Measurements from ENCODE around the gene SPP1. TPM values are rescaled to one million over a fixed set of nuclear protein-coding genes. Genes with fewer than 3 reads are reported as not detected.
"Not testable (repeated sequence)": the region's sequence is repeated elsewhere in the genome, so short reads cannot be mapped to it uniquely, and the experiment has no call there.

SPP1 gene
- total RNA-seq, 2 donors from 2014 or later: 6.4 to 52.0 TPM

DNA sequence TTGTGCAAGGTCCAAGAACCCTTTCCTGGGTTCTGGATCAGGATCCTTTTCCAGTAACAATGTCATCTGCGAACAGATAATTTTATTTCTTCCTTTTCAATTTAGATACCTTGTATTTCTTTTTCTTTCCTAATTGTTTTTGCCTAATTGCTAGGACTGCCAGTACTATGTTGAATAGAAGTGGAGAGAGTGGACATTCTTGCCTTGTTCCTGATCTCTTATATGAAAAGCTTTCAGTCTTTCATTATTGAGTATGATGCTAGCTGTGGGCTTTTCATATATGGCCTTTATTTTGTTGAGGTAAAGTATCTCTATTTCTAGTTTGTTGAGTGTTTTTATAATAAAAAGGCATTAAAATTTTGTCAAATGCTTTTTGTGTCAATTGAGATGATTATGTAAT, 42.2 kb upstream of the SPP1 start:
- H3K27ac ChIP-seq: no peak overlapping the region
- intact Hi-C loops (cut with DNase I): no loop called here
- no peak overlapping the region for H3K4me3 ChIP-seq
- no peaks in the 10 kb centered on the region for H3K27me3 ChIP-seq (replicated peaks; ENCODE audit: insufficient read depth)
- 94% methylated on average over 1 of the region's 1 CpG for WGBS
- H3K4me1 ChIP-seq (replicated peaks): no peaks in the 10 kb centered on the region
- DNase-seq (ENCODE audit: low spot score): no peak
- no peaks in the 10 kb centered on the region for H3K36me3 ChIP-seq
- TF ChIP-seq POLR2AphosphoS5 (IDR thresholded peaks at IDR 0.05) (no peak), POLR2A (IDR thresholded peaks at IDR 0.05) (no peak)
- TF ChIP-seq, protein P1, sequence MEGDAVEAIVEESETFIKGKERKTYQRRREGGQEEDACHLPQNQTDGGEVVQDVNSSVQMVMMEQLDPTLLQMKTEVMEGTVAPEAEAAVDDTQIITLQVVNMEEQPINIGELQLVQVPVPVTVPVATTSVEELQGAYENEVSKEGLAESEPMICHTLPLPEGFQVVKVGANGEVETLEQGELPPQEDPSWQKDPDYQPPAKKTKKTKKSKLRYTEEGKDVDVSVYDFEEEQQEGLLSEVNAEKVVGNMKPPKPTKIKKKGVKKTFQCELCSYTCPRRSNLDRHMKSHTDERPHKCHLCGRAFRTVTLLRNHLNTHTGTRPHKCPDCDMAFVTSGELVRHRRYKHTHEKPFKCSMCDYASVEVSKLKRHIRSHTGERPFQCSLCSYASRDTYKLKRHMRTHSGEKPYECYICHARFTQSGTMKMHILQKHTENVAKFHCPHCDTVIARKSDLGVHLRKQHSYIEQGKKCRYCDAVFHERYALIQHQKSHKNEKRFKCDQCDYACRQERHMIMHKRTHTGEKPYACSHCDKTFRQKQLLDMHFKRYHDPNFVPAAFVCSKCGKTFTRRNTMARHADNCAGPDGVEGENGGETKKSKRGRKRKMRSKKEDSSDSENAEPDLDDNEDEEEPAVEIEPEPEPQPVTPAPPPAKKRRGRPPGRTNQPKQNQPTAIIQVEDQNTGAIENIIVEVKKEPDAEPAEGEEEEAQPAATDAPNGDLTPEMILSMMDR (IDR thresholded peaks at IDR 0.05): no peak
- H3K9me3 ChIP-seq: no peaks in the 10 kb centered on the region

- Histone ChIP-seq H3K27ac (no peak overlapping the region), H3K27me3 (replicated peaks; ENCODE audit: insufficient read depth) (no peaks in the 10 kb centered on the region), H3K4me3 (no peak overlapping the region), H3K36me3 (no peaks in the 10 kb centered on the region), H3K9me3 (no peaks in the 10 kb centered on the region), H3K4me1 (replicated peaks) (no peaks in the 10 kb centered on the region)
- TF ChIP-seq, protein P1 (IDR thresholded peaks at IDR 0.05): no peak
- TF ChIP-seq POLR2AphosphoS5 (IDR thresholded peaks at IDR 0.05) (no peak), POLR2A (IDR thresholded peaks at IDR 0.05) (no peak)
- no peak for DNase-seq (ENCODE audit: low spot score)
- WGBS: 90% methylated on average over 2 of the region's 2 CpGs
- intact Hi-C loops (cut with DNase I): no loop called here
Measured at GRCh38 chr4:87934157-87934704, 41.3 kb upstream of the SPP1 start.

- H3K9me3 ChIP-seq: no peaks in the 10 kb centered on the region
- no peaks in the 10 kb centered on the region for H3K27me3 ChIP-seq (replicated peaks; ENCODE audit: insufficient read depth)
- no peak overlapping the region for H3K27ac ChIP-seq
- no peaks in the 10 kb centered on the region for H3K4me1 ChIP-seq (replicated peaks)
- 45% methylated on average over 2 of the region's 2 CpGs for WGBS
- intact Hi-C loops (cut with DNase I): no loop called here
- DNase-seq (ENCODE audit: low spot score): no peak
- TF ChIP-seq, protein P1 (IDR thresholded peaks at IDR 0.05): no peak
- TF ChIP-seq POLR2AphosphoS5 (IDR thresholded peaks at IDR 0.05) (no peak), POLR2A (IDR thresholded peaks at IDR 0.05) (no peak)
- no peak overlapping the region for H3K4me3 ChIP-seq
- H3K36me3 ChIP-seq: no peaks in the 10 kb centered on the region
Measured at GRCh38 chr4:87934973-87935372, 40.5 kb upstream of the SPP1 start.

GRCh38 chr4:87935954-87936353, 39.6 kb upstream of the SPP1 start:
- DNase-seq (ENCODE audit: low spot score); H3K36me3 ChIP-seq; H3K9me3 ChIP-seq; H3K27ac ChIP-seq; H3K4me1 ChIP-seq (replicated peaks); H3K4me3 ChIP-seq; H3K27me3 ChIP-seq (replicated peaks; ENCODE audit: insufficient read depth); intact Hi-C loops (cut with DNase I): not testable (repeated sequence)
- 84% methylated on average over 9 of the region's 9 CpGs for WGBS

DNA sequence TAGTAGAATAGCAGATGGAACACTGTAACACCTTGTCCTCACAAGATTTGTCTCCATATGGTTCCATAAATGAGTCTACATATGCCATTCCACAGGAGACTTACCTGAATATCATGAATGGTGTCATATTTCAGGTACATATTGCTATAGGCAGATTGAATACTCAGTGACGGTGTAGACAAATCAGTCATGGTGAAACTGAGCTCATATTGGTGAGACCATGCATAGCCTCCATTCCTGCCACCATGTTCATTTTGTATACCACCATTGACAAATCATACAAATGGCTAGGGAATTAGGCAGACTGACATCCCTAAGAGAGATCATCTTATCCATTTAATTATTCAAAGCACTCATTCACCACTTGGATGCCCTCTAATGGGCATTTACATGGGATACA, 38.0 kb upstream of the SPP1 start:
- intact Hi-C loops (cut with DNase I): no loop called here
- Histone ChIP-seq H3K4me1 (replicated peaks) (no peaks in the 10 kb centered on the region), H3K27me3 (replicated peaks; ENCODE audit: insufficient read depth) (no peaks in the 10 kb centered on the region), H3K4me3 (no peak overlapping the region), H3K9me3 (no peaks in the 10 kb centered on the region), H3K36me3 (no peaks in the 10 kb centered on the region), H3K27ac (no peak overlapping the region)
- DNase-seq (ENCODE audit: low spot score): no peak
- TF ChIP-seq, protein P1 (IDR thresholded peaks at IDR 0.05): no peak
- TF ChIP-seq POLR2A (IDR thresholded peaks at IDR 0.05) (no peak), POLR2AphosphoS5 (IDR thresholded peaks at IDR 0.05) (no peak)
- WGBS: 93% methylated on average over 1 of the region's 1 CpG
